ENCODE data around the gene HCAR1.
"Not testable (repeated sequence)": the region's sequence is repeated elsewhere in the genome, so short reads cannot be mapped to it uniquely, and the experiment has no call there.

The HCAR1 gene

GRCh38 chr12:122716658-122717057 is 14.0 kb downstream of the HCAR1 start, which contains the start of gene HCAR3:
TSS of gene HCAR3 (minus strand) at chr12:122716811. CDS start at chr12:122716737, 74 bp downstream.
- DNase-seq = peak; percentile 2

- not testable (repeated sequence) for DNase-seq
Measured at GRCh38 chr12:122715211-122715610, 15.4 kb downstream of the HCAR1 start.

- DNase-seq = not testable (repeated sequence)
Measured at GRCh38 chr12:122713491-122714188, 17.0 kb downstream of the HCAR1 start.

- DNase-seq = peak; percentile 12
Measured at GRCh38 chr12:122711266-122711665, 19.4 kb downstream of the HCAR1 start.

GRCh38 chr12:122710341-122710740 is 20.3 kb downstream of the HCAR1 start:
- not testable (repeated sequence) for DNase-seq

- not testable (repeated sequence) for DNase-seq
Measured at GRCh38 chr12:122709287-122709686, 21.4 kb downstream of the HCAR1 start.

GRCh38 chr12:122703841-122704240 is 26.8 kb downstream of the HCAR1 start:
- DNase-seq = not testable (repeated sequence)

GRCh38 chr12:122702890-122703611 is 27.6 kb downstream of the HCAR1 start, which contains the start of gene HCAR2:
TSS of gene HCAR2 (minus strand) at chr12:122703357. CDS start at chr12:122703283, 74 bp downstream.
- DNase-seq = peak; percentile 29

- DNase-seq = not testable (repeated sequence)
Measured at GRCh38 chr12:122701481-122701880, 29.2 kb downstream of the HCAR1 start.

- DNase-seq = not testable (repeated sequence)
Measured at GRCh38 chr12:122700038-122700710, 30.5 kb downstream of the HCAR1 start.

GRCh38 chr12:122696922-122697321 is 33.7 kb downstream of the HCAR1 start:
- DNase-seq = not testable (repeated sequence)

GRCh38 chr12:122691566-122691965 is 39.1 kb downstream of the HCAR1 start:
- no peak for DNase-seq

- no peak for DNase-seq
Measured at GRCh38 chr12:122688291-122688690, 42.4 kb downstream of the HCAR1 start.

- no peak for DNase-seq
Measured at GRCh38 chr12:122687086-122687485, 43.6 kb downstream of the HCAR1 start.

GRCh38 chr12:122686538-122686937 is 44.1 kb downstream of the HCAR1 start:
- no peak for DNase-seq

GRCh38 chr12:122684297-122684813 is 46.3 kb downstream of the HCAR1 start:
- no peak for DNase-seq

GRCh38 chr12:122681814-122682213 is 48.8 kb downstream of the HCAR1 start:
- DNase-seq = peak; percentile 6

GRCh38 chr12:122680989-122681388 is 49.7 kb downstream of the HCAR1 start:
- DNase-seq = not testable (repeated sequence)

- not testable (repeated sequence) for DNase-seq
Measured at GRCh38 chr12:122676781-122677180, 53.9 kb downstream of the HCAR1 start.

Measured in GF-D8 (cell line).